ENCODE data around the gene SPEM3. TPM values are rescaled to one million over a fixed set of nuclear protein-coding genes. Genes with fewer than 3 reads are reported as not detected.

Gene SPEM3
- total and polyA plus RNA-seq, 12 donors = not detected

DNA sequence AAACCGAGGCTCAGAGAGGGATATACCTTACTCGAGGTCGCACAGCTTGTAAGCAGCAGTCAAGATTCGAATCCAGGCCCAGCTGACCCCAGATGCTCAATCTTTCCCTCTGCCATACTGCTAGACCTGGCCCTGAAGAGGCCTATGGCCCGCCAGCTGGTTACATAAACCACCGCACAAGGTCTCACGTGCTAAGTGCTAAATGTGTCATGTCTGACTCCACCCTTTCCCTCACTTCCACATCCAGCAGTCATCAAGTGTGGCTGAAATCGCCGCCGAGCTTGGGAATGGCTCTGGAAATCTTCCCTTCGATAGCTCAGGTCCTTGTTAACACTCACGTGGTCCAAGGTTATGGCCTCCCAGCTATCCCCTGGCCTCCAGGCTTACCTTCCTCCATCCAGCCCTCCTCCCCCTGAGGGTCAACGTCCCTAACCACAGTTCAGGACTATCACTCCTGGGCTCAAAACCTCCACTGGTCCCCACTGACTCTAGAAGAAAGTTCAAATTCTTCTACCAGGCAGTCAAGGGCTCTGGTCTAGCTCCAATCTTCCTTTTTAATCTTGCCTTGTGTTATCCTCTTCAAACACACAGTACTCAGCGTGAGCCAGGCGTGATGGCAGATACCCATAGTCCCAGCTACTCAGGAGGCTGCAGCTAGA, 47.2 kb downstream of the SPEM3 start:
- intact Hi-C loops (cut with DNase I) = loop anchor here in 1 of 2 donors (5.0 kb wide), 1 partner anchor 39 kb away; the partner anchor contains the start of genes FGF11 and TMEM102
- TF ChIP-seq, protein P1, sequence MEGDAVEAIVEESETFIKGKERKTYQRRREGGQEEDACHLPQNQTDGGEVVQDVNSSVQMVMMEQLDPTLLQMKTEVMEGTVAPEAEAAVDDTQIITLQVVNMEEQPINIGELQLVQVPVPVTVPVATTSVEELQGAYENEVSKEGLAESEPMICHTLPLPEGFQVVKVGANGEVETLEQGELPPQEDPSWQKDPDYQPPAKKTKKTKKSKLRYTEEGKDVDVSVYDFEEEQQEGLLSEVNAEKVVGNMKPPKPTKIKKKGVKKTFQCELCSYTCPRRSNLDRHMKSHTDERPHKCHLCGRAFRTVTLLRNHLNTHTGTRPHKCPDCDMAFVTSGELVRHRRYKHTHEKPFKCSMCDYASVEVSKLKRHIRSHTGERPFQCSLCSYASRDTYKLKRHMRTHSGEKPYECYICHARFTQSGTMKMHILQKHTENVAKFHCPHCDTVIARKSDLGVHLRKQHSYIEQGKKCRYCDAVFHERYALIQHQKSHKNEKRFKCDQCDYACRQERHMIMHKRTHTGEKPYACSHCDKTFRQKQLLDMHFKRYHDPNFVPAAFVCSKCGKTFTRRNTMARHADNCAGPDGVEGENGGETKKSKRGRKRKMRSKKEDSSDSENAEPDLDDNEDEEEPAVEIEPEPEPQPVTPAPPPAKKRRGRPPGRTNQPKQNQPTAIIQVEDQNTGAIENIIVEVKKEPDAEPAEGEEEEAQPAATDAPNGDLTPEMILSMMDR (IDR thresholded peaks at IDR 0.05) = no peak
- TF ChIP-seq POLR2A (IDR thresholded peaks at IDR 0.05) = peak in 1 of 2 donors; percentile 47
- H3K36me3 ChIP-seq (replicated peaks in 1 of 2) = no peaks in the 10 kb centered on the region
- WGBS, 4 donors = 33 to 45% (median 44%) methylated on average over 15 of the region's 15 CpGs
- peak; percentile 66 to 84 (median 76) for DNase-seq
- no peaks in the 10 kb centered on the region for H3K27me3 ChIP-seq
- peak overlapping the region; percentile 87 to 100 (median 99) for H3K27ac ChIP-seq
- no peaks in the 10 kb centered on the region for H3K9me3 ChIP-seq (replicated peaks in 1 of 3)
- H3K4me3 ChIP-seq = no peak overlapping the region
- peaks cover 46 to 58% of the 10 kb centered on the region in 2 donors for H3K4me1 ChIP-seq (replicated peaks in 1 of 2)

DNA sequence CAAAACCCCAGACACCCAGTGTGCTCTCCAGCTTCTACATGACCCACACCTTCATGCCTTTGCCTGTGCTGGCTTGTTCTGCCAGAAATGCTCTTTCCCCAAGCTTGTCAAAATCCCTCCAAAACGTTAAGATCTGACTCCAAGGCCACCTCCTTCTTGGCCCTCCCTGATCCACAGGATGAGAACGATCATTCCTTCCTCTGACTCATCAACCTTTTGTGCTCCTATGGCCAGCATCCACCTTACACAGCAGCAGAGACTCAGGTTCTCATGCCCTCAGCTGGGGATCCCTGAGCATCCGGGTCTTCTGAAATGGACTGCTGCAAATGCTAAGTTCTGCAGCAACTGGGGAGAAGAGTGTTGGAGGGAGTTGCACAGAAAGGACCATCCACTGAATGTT, 47.8 kb downstream of the SPEM3 start:
- TF ChIP-seq, protein P1 (IDR thresholded peaks at IDR 0.05) = no peak
- no peak for TF ChIP-seq POLR2A (IDR thresholded peaks at IDR 0.05)
- peak in 3 of 7 donors; percentile 30 to 53 (median 41) for DNase-seq
- intact Hi-C loops (cut with DNase I) = loop anchor here in 1 of 2 donors (5.0 kb wide), 1 partner anchor 39 kb away; the partner anchor contains the start of genes FGF11 and TMEM102

GRCh38 chr17:7476951-7477350, 48.3 kb downstream of the SPEM3 start:
- intact Hi-C loops (cut with DNase I) = loop anchor here in 1 of 2 donors (5.0 kb wide), 1 partner anchor 40 kb away; the partner anchor contains the start of genes FGF11 and TMEM102
- peak in 1 of 7 donors; percentile 29 for DNase-seq
- Histone ChIP-seq H3K4me1 (replicated peaks in 1 of 2) (peaks cover 42 to 49% of the 10 kb centered on the region in 2 donors), H3K27me3 (no peaks in the 10 kb centered on the region), H3K4me3 (peak overlapping the region in 1 of 4 donors; percentile 88), H3K36me3 (replicated peaks in 1 of 2) (no peaks in the 10 kb centered on the region), H3K27ac (peak overlapping the region; percentile 87 to 100 (median 99)), H3K9me3 (replicated peaks in 1 of 3) (no peaks in the 10 kb centered on the region)
- WGBS, 4 donors = 69 to 100% (median 87%) methylated on average over 2 to 5 of the region's 5 CpGs
- TF ChIP-seq, protein P1 (IDR thresholded peaks at IDR 0.05) = no peak
- TF ChIP-seq POLR2A (IDR thresholded peaks at IDR 0.05) = no peak

More for the DNA sequence above, 47.8 kb downstream of the SPEM3 start:
- Histone ChIP-seq H3K36me3 (replicated peaks in 1 of 2) (no peaks in the 10 kb centered on the region), H3K27me3 (no peaks in the 10 kb centered on the region), H3K4me3 (no peak overlapping the region), H3K27ac (peak overlapping the region; percentile 87 to 100 (median 99)), H3K4me1 (replicated peaks in 1 of 2) (peaks cover 42 to 53% of the 10 kb centered on the region in 2 donors), H3K9me3 (replicated peaks in 1 of 3) (no peaks in the 10 kb centered on the region)
- WGBS, 4 donors = 3 to 20% (median 8%) methylated on average over 3 of the region's 3 CpGs

- peak in 6 of 7 donors; percentile 72 to 85 (median 78) for DNase-seq
Observed at GRCh38 chr17:7477392-7478275, 49.0 kb downstream of the SPEM3 start.

More at GRCh38 chr17:7477392-7478275, 49.0 kb downstream of the SPEM3 start:
- WGBS, 4 donors = 11 to 22% (median 15%) methylated on average over 19 to 26 of the region's 26 CpGs
- Histone ChIP-seq H3K9me3 (replicated peaks in 1 of 3) (no peaks in the 10 kb centered on the region), H3K36me3 (replicated peaks in 1 of 2) (no peaks in the 10 kb centered on the region), H3K27ac (peak overlapping the region; percentile 87 to 100 (median 99)), H3K4me3 (peak overlapping the region in 3 of 4 donors; percentile 76 to 99 (median 88)), H3K4me1 (replicated peaks in 1 of 2) (peaks cover 42 to 48% of the 10 kb centered on the region in 2 donors), H3K27me3 (no peaks in the 10 kb centered on the region)
- TF ChIP-seq POLR2A (IDR thresholded peaks at IDR 0.05) = peak; percentile 40 to 85
- TF ChIP-seq, protein P1 (IDR thresholded peaks at IDR 0.05) = no peak
- intact Hi-C loops (cut with DNase I) = loop anchor here in 1 of 2 donors (5.0 kb wide), 1 partner anchor 40 kb away; the partner anchor contains the start of genes FGF11 and TMEM102
